ENCODE results near the gene PPP1R15B.

DNA sequence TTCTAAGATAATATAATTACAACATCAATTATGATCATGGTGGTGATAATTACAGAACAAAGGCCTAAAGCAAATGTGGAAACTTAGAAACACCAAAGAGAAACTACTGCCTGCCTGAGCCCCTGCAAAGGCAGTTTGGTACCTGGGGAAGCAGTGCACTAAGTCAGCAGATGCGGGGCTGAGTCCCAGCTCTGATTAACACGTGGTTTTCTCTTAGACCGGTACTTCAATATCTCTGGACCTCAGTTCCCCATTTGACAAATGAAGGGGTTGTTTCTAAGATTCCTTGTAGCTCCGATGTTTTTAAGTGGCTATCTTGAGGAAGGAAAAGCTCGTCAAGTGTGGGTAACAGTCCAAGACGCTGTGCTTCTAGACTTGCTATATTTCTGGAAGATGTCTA lies 35.2 kb downstream of the PPP1R15B start:
- no peak for TF ChIP-seq CTCF (conservative IDR thresholded peaks at IDR 0.05; ENCODE audit: low read depth, low read length)
- no peak for TF ChIP-seq EZH2 (IDR thresholded peaks at IDR 0.05; ENCODE audit: borderline replicate concordance, low read depth, low read length, poor library complexity, severe bottlenecking)

Measured in A673 (cell line).